Esophagus squamous epithelium (tissue), 4 donors: Measurements from ENCODE around the gene DYNC1I1.

Experiments used
- CTCF ChIP-seq, 6 experiments: fragments of 450-650 bp in 4 of 6; fragments of 200-600 bp in 2 of 6; sonication (generic) in 2 of 6; IDR thresholded peaks; one replicate each; pipeline ENCODE4 v1.5.1; 2016 to 2019; ENCODE audit warnings: antibody characterized with exemption in 6 of 6, mild to moderate bottlenecking in 4 of 6, moderate library complexity in 4 of 6
- POLR2A ChIP-seq, 4 donors: fragments of 450-650 bp; IDR thresholded peaks; one replicate each; pipeline ENCODE4 v1.6.1; 2017; ENCODE audit warnings: antibody characterized with exemption in 4 of 4, mild to moderate bottlenecking in 4 of 4, moderate library complexity in 3 of 4

GRCh38 chr7:95976369-95977060 lies 204.2 kb downstream of the DYNC1I1 start:
- TF ChIP-seq CTCF (IDR thresholded peaks at IDR 0.05) (no peak), POLR2A (IDR thresholded peaks at IDR 0.05) (no peak)
